HEK293 (cell line): ENCODE results near the gene EPHA2.

Source experiments
- CTCF ChIA-PET: fragments of 350-600 bp; formaldehyde crosslinking; extraction: SDS; loops from one replicate; lab custom pipeline; 2021; ENCODE audit warnings: antibody characterized with exemption; lab: Yijun Ruan, JAX
- POLR2A ChIA-PET: fragments of 300-600 bp; formaldehyde crosslinking; extraction: SDS; loops from one replicate; lab custom pipeline; 2020; ENCODE audit warnings: antibody characterized with exemption, inconsistent platforms; lab: Yijun Ruan, JAX
- H3K27ac ChIP-seq: fragments of 200-500 bp; sonication (Bioruptor generic); 2 replicates; pipeline ENCODE4 v1.5.1; 2014; ENCODE audit warnings: low read depth, low read length, control low read depth, inconsistent platforms; ENCODE audit errors: extremely low read depth
- H3K36me3 ChIP-seq, 2 experiments: fragments of 200-500 bp in 1 of 2; sonication (Bioruptor generic) in 1 of 2; 1 replicate in 1 of 2; 2 replicates in 1 of 2; pipeline ENCODE4 v1.5.1; 2014 to 2017; ENCODE audit warnings: inconsistent platforms in 2 of 2, low read length in 2 of 2; ENCODE audit not compliant: control insufficient read depth in 2 of 2, insufficient read depth in 1 of 2
- H3K4me1 ChIP-seq: fragments of 200-500 bp; sonication (Bioruptor generic); 2 replicates; pipeline ENCODE4 v1.5.1; 2014; ENCODE audit warnings: mild to moderate bottlenecking, low read length, inconsistent platforms; ENCODE audit not compliant: control insufficient read depth, insufficient read depth
- H3K4me3 ChIP-seq: 2 replicates; pipeline ENCODE4 v1.5.1; 2011; ENCODE audit warnings: low read depth, mild to moderate bottlenecking, control low read depth, low read length, moderate library complexity
- H3K9me3 ChIP-seq: fragments of 200-500 bp; sonication (Bioruptor generic); 2 replicates; pipeline ENCODE4 v1.5.1; 2014; ENCODE audit warnings: low read depth, low read length, inconsistent platforms; ENCODE audit not compliant: control insufficient read depth, insufficient read depth
- EGR2 ChIP-seq: fragments of 450-650 bp; formaldehyde crosslinking; IDR thresholded peaks from 2 replicates; pipeline ENCODE4 v1.5.1; 2016; ENCODE audit warnings: low read depth, missing biosample characterization, missing genetic modification characterization
- FEZF1 ChIP-seq: fragments of 450-650 bp; formaldehyde crosslinking; IDR thresholded peaks from 2 replicates; pipeline ENCODE4 v1.5.1; 2016; ENCODE audit warnings: missing biosample characterization, missing genetic modification characterization
- GLIS2 ChIP-seq: fragments of 450-650 bp; formaldehyde crosslinking; IDR thresholded peaks from 2 replicates; pipeline ENCODE4 v1.5.1; 2016; ENCODE audit warnings: missing biosample characterization, missing genetic modification characterization
- HOXA7 ChIP-seq: sonication (generic); formaldehyde crosslinking; IDR thresholded peaks from 2 replicates; pipeline ENCODE4 v1.8.1; 2022; ENCODE audit warnings: missing genetic modification reagents, borderline replicate concordance
- HOXD13 ChIP-seq: sonication (generic); formaldehyde crosslinking; IDR thresholded peaks from 2 replicates; pipeline ENCODE4 v1.8.0; 2022; ENCODE audit warnings: missing genetic modification reagents, borderline replicate concordance
- OVOL3 ChIP-seq: fragments of 450-650 bp; formaldehyde crosslinking; IDR thresholded peaks from 2 replicates; pipeline ENCODE4 v1.5.1; 2016; ENCODE audit warnings: missing biosample characterization, missing genetic modification characterization
- RBAK ChIP-seq: fragments of 450-650 bp; formaldehyde crosslinking; IDR thresholded peaks from 2 replicates; pipeline ENCODE4 v1.5.1; 2016; ENCODE audit warnings: missing biosample characterization, missing genetic modification characterization
- ZBTB7A ChIP-seq: fragments of 450-650 bp; formaldehyde crosslinking; IDR thresholded peaks from 2 replicates; pipeline ENCODE4 v1.5.1; 2016; ENCODE audit warnings: low read depth, missing biosample characterization, missing genetic modification characterization
- ZFHX2 ChIP-seq: fragments of 450-650 bp; formaldehyde crosslinking; conservative IDR thresholded peaks from 2 replicates; pipeline ENCODE4 v1.5.1; 2016; ENCODE audit warnings: missing biosample characterization, missing genetic modification characterization
- ZNF132 ChIP-seq: fragments of 450-650 bp; formaldehyde crosslinking; IDR thresholded peaks from 2 replicates; pipeline ENCODE4 v1.5.1; 2017; ENCODE audit warnings: missing biosample characterization, missing genetic modification characterization, borderline replicate concordance
- ZNF146 ChIP-seq: fragments of 450-650 bp; formaldehyde crosslinking; IDR thresholded peaks from 2 replicates; pipeline ENCODE4 v1.5.1; 2016; ENCODE audit warnings: missing biosample characterization, missing genetic modification characterization
- ZNF16 ChIP-seq: fragments of 450-650 bp; formaldehyde crosslinking; IDR thresholded peaks from 2 replicates; pipeline ENCODE4 v1.5.1; 2016; ENCODE audit warnings: low read depth, missing biosample characterization, missing genetic modification characterization
- ZNF239 ChIP-seq: fragments of 450-650 bp; formaldehyde crosslinking; IDR thresholded peaks from 2 replicates; pipeline ENCODE4 v1.5.1; 2016; ENCODE audit warnings: missing biosample characterization, missing genetic modification characterization
- ZNF266 ChIP-seq: fragments of 450-650 bp; formaldehyde crosslinking; IDR thresholded peaks from 2 replicates; pipeline ENCODE4 v1.5.1; 2016; ENCODE audit warnings: missing biosample characterization, missing genetic modification characterization, low read depth
- ZNF394 ChIP-seq: fragments of 450-650 bp; formaldehyde crosslinking; IDR thresholded peaks from 2 replicates; pipeline ENCODE4 v1.5.1; 2016; ENCODE audit warnings: missing biosample characterization, missing genetic modification characterization, mild to moderate bottlenecking, moderate library complexity, borderline replicate concordance
- ZNF501 ChIP-seq: fragments of 450-650 bp; formaldehyde crosslinking; IDR thresholded peaks from 2 replicates; pipeline ENCODE4 v1.5.1; 2016; ENCODE audit warnings: missing biosample characterization, missing genetic modification characterization
- ZNF510 ChIP-seq: fragments of 450-650 bp; formaldehyde crosslinking; IDR thresholded peaks from 2 replicates; pipeline ENCODE4 v1.5.1; 2018; ENCODE audit warnings: mild to moderate bottlenecking, missing genetic modification characterization, missing biosample characterization; ENCODE audit not compliant: insufficient replicate concordance
- ZNF529 ChIP-seq: fragments of 450-650 bp; formaldehyde crosslinking; IDR thresholded peaks from 2 replicates; pipeline ENCODE4 v1.5.1; 2017; ENCODE audit warnings: missing genetic modification characterization, missing biosample characterization; ENCODE audit not compliant: insufficient replicate concordance
- ZNF558 ChIP-seq: fragments of 450-650 bp; formaldehyde crosslinking; IDR thresholded peaks from 2 replicates; pipeline ENCODE4 v1.5.1; 2016; ENCODE audit warnings: missing biosample characterization, missing genetic modification characterization
- ZNF561 ChIP-seq: fragments of 450-650 bp; IDR thresholded peaks from 2 replicates; pipeline ENCODE4 v1.5.1; 2018; ENCODE audit warnings: missing biosample characterization, missing genetic modification characterization, borderline replicate concordance
- ZNF600 ChIP-seq: fragments of 450-650 bp; formaldehyde crosslinking; IDR thresholded peaks from 2 replicates; pipeline ENCODE4 v1.5.1; 2016; ENCODE audit warnings: missing biosample characterization, missing genetic modification characterization
- ZNF610 ChIP-seq: fragments of 450-650 bp; formaldehyde crosslinking; IDR thresholded peaks from 2 replicates; pipeline ENCODE4 v1.5.1; 2016; ENCODE audit warnings: missing biosample characterization, missing genetic modification characterization, borderline replicate concordance
- ZNF664 ChIP-seq: fragments of 450-650 bp; formaldehyde crosslinking; IDR thresholded peaks from 2 replicates; pipeline ENCODE4 v1.5.1; 2016; ENCODE audit warnings: missing biosample characterization, missing genetic modification characterization
- ZNF843 ChIP-seq: fragments of 450-650 bp; formaldehyde crosslinking; IDR thresholded peaks from 2 replicates; pipeline ENCODE4 v1.5.1; 2016; ENCODE audit warnings: missing biosample characterization, missing genetic modification characterization
- TF ChIP-seq, protein P1 (sequence below): fragments of 450-650 bp; formaldehyde crosslinking; IDR thresholded peaks from 2 replicates; pipeline ENCODE4 v1.5.1; 2016; ENCODE audit warnings: missing biosample characterization, missing genetic modification characterization
- TF ChIP-seq, protein P2 (sequence below): fragments of 450-650 bp; formaldehyde crosslinking; IDR thresholded peaks from 2 replicates; pipeline ENCODE4 v1.5.1; 2016; ENCODE audit warnings: missing biosample characterization, missing genetic modification characterization
- TF ChIP-seq, protein P3 (sequence below): fragments of 450-650 bp; formaldehyde crosslinking; IDR thresholded peaks from 2 replicates; pipeline ENCODE4 v1.5.1; 2016; ENCODE audit warnings: missing biosample characterization, missing genetic modification characterization
- TF ChIP-seq, protein P4 (sequence below): sonication (generic); formaldehyde crosslinking; IDR thresholded peaks from 2 replicates; pipeline ENCODE4 v1.8.1; 2022; ENCODE audit warnings: mild to moderate bottlenecking, moderate library complexity, missing genetic modification reagents

Gene EPHA2

DNA sequence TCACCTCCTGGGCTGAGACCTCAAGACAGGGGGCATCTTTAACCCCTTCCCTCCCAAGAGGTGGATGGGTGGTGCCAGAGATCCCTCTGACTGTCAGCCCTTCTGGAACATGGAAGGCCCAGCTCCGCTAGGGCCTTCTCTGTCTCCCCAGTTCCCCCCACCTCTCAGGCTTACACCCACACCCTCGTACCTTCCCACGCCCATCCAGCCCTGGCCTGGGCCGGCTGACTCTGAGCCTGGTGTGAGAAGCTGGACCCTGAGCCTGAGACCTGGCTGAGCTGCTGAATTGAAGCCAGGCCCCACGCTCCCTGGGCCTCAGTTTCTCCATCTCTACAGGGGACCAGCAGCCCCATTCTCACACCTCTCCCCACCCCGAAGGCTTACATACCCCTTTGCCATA lies 5.4 kb downstream of the EPHA2 start:
- CTCF ChIA-PET, result interaction anchor here (0.5 to 7.8 kb wide), 4 partner anchors 20 to 79 kb away, joined by 3 to 117 read pairs (median 3); no protein-coding TSS in a partner anchor
- Histone ChIP-seq H3K4me1 (peaks cover 7% of the 10 kb centered on the region; the same call in 1 of the 2 replicates), H3K9me3 (no peaks in the 10 kb centered on the region), H3K27ac (no peak overlapping the region), H3K4me3 (no peak overlapping the region), H3K36me3 (peaks cover 5 to 54% of the 10 kb centered on the region in 2 experiments; a peak in 2 of 3 replicates)
- no peak for TF ChIP-seq FEZF1 (tag by site-specific recombination)
- TF ChIP-seq ZBTB7A, result no peak
- no peak for TF ChIP-seq ZNF266
- no peak for TF ChIP-seq ZNF600 (tag by site-specific recombination)
- no peak for TF ChIP-seq ZNF16 (tag by site-specific recombination)
- peak; percentile 50 for TF ChIP-seq EGR2
- peak; percentile 57 for TF ChIP-seq ZFHX2 (tag by site-specific recombination)
- TF ChIP-seq, protein P1, sequence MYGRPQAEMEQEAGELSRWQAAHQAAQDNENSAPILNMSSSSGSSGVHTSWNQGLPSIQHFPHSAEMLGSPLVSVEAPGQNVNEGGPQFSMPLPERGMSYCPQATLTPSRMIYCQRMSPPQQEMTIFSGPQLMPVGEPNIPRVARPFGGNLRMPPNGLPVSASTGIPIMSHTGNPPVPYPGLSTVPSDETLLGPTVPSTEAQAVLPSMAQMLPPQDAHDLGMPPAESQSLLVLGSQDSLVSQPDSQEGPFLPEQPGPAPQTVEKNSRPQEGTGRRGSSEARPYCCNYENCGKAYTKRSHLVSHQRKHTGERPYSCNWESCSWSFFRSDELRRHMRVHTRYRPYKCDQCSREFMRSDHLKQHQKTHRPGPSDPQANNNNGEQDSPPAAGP (tag by site-specific recombination), result no peak
- TF ChIP-seq ZNF146 (tag by site-specific recombination), result no peak
- TF ChIP-seq ZNF558 (tag by site-specific recombination), result no peak
- TF ChIP-seq, protein P2, sequence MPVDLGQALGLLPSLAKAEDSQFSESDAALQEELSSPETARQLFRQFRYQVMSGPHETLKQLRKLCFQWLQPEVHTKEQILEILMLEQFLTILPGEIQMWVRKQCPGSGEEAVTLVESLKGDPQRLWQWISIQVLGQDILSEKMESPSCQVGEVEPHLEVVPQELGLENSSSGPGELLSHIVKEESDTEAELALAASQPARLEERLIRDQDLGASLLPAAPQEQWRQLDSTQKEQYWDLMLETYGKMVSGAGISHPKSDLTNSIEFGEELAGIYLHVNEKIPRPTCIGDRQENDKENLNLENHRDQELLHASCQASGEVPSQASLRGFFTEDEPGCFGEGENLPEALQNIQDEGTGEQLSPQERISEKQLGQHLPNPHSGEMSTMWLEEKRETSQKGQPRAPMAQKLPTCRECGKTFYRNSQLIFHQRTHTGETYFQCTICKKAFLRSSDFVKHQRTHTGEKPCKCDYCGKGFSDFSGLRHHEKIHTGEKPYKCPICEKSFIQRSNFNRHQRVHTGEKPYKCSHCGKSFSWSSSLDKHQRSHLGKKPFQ, result no peak
- no peak for TF ChIP-seq ZNF610 (tag by site-specific recombination)
- no peak for TF ChIP-seq ZNF132 (tag by site-specific recombination)
- POLR2A ChIA-PET, result interaction anchor here (0.9 to 1.6 kb wide), 2 partner anchors 14 to 68 kb away, joined by 3 read pairs; no protein-coding TSS in a partner anchor

DNA sequence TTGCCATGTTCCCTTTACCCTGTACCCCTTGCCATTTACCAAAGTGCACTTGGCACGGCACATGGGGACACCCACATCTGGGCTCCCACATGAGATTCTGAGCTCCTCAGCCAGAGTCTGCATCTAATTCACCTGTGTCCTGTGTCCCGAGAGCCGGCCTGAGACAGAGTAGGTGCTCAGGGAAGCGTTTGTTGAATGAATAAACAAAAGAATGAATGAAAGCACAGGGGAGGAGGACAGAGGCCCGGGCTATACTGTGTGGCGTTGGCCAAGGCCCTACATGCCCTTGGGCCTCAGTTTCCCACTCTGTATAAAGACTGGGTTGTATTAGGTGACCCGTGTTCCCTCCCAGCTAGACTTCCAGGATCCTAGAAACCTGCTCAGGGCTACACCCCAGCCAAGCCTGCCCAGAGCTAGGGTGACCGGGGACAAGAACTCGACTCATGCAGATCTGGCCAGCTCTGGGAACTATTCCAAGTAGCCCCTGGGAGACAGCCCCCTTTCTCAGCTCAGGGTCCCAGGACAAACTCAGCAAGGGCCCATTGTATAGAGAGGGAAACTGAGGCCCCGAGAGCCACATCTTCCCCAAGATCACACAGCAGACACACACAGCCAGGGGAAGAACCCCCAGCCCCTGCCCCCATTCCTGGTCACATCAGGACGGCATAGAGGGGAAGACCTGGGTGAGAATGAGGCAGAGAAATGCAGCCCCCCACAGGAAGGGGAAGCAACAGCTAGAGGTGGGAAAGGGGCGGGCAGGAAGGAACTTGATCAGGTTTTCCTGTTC lies 6.0 kb downstream of the EPHA2 start:
- Histone ChIP-seq H3K36me3 (peaks cover 5 to 60% of the 10 kb centered on the region in 2 experiments; a peak in 2 of 3 replicates), H3K4me3 (no peak overlapping the region), H3K27ac (no peak overlapping the region), H3K4me1 (peaks cover 7% of the 10 kb centered on the region; the same call in 1 of the 2 replicates), H3K9me3 (no peaks in the 10 kb centered on the region)
- ChIA-PET POLR2A (interaction anchor here (0.6 to 1.6 kb wide), 2 partner anchors 15 to 39 kb away, joined by 3 read pairs; no protein-coding TSS in a partner anchor), CTCF (interaction anchor here (0.5 to 7.8 kb wide), 5 partner anchors 19 to 78 kb away, joined by 3 to 117 read pairs (median 3); no protein-coding TSS in a partner anchor)
- TF ChIP-seq ZNF510 (tag by site-specific recombination) (no peak), HOXA7 (no peak), GLIS2 (0 out of 2 replicates have a peak, but pooled peaks have one; percentile 13), RBAK (tag by site-specific recombination) (no peak), ZNF664 (tag by site-specific recombination) (peak; percentile 75; the same call in 1 of the 2 replicates), ZNF529 (no peak), ZNF394 (no peak), ZNF843 (tag by site-specific recombination) (no peak), ZNF239 (tag by site-specific recombination) (no peak), ZNF16 (tag by site-specific recombination) (no peak), HOXD13 (CRISPR knock-in tag) (no peak), ZNF561 (no peak), ZNF501 (tag by site-specific recombination) (no peak), OVOL3 (tag by site-specific recombination) (no peak)
- TF ChIP-seq, protein P3, sequence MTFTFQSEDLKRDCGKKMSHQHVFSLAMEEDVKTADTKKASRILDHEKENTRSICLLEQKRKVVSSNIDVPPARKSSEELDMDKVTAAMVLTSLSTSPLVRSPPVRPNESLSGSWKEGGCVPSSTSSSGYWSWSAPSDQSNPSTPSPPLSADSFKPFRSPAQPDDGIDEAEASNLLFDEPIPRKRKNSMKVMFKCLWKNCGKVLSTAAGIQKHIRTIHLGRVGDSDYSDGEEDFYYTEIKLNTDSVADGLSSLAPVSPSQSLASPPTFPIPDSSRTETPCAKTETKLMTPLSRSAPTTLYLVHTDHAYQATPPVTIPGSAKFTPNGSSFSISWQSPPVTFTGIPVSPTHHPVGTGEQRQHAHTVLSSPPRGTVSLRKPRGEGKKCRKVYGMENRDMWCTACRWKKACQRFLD (tag by site-specific recombination), result no peak
- TF ChIP-seq, protein P4, sequence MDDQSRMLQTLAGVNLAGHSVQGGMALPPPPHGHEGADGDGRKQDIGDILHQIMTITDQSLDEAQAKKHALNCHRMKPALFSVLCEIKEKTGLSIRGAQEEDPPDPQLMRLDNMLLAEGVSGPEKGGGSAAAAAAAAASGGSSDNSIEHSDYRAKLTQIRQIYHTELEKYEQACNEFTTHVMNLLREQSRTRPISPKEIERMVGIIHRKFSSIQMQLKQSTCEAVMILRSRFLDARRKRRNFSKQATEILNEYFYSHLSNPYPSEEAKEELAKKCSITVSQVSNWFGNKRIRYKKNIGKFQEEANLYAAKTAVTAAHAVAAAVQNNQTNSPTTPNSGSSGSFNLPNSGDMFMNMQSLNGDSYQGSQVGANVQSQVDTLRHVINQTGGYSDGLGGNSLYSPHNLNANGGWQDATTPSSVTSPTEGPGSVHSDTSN, result no peak
